ENCODE measurements around the gene KCNJ5.

DNA sequence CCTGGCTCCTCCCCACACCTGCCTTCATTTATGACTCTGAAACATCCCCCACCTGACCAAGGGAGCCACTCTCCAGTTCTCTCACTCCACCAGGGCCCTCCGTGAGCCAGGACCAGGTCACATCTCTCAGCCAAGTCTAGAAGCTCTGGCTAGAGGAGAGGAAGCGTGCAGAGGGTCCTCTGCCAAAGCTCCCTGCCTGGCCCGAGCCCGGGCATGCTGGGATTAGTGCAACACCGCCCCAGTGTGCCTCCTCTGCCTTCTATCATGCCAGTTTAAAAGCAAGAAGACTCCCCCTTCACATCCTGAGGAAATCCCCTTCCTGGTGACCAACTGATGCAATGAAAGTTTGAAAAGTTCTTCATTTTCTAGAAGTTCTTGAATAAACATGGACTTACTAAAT lies 28.1 kb downstream of the KCNJ5 start:
- TF ChIP-seq, protein P1, sequence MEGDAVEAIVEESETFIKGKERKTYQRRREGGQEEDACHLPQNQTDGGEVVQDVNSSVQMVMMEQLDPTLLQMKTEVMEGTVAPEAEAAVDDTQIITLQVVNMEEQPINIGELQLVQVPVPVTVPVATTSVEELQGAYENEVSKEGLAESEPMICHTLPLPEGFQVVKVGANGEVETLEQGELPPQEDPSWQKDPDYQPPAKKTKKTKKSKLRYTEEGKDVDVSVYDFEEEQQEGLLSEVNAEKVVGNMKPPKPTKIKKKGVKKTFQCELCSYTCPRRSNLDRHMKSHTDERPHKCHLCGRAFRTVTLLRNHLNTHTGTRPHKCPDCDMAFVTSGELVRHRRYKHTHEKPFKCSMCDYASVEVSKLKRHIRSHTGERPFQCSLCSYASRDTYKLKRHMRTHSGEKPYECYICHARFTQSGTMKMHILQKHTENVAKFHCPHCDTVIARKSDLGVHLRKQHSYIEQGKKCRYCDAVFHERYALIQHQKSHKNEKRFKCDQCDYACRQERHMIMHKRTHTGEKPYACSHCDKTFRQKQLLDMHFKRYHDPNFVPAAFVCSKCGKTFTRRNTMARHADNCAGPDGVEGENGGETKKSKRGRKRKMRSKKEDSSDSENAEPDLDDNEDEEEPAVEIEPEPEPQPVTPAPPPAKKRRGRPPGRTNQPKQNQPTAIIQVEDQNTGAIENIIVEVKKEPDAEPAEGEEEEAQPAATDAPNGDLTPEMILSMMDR (IDR thresholded peaks at IDR 0.05), result no peak
- no peak for TF ChIP-seq POLR2A (IDR thresholded peaks at IDR 0.05)

Measured in vagina (tissue), 2 donors.